Measurements from ENCODE around the gene WDR53.

DNA sequence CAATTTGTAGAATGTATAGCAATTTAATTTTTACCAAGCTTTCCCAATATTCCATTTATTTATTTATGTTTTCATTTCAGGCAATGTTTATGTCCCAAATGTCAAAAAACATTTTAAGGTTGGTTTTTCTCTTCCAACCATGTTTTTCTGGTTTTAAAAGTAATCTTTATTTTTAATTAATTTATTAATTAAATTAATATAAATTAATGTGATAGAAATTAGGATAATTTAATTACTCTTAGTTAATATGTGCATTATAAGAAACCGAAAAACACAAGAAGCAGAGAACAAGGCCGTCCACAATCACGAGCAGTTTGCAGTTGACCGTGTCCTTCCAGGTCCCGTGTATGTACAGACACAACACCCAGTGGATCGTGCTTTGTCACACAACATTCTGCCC is 34.3 kb upstream of the WDR53 start:
- TF ChIP-seq EGR1 (IDR thresholded peaks at IDR 0.05) (no peak), CEBPB (IDR thresholded peaks at IDR 0.05) (no peak), CREB1 (IDR thresholded peaks at IDR 0.05; ENCODE audit: low read depth) (no peak)
